GM20000 (cell line): ENCODE results near the gene MTTP.

Experiments
- DNase-seq: peaks from one replicate; pipeline ENCODE4 v3.0.0; 2012; ENCODE audit warnings: low spot score
- TF ChIP-seq, protein P1 (sequence below): IDR thresholded peaks from 2 replicates; pipeline ENCODE4 v1.5.1; 2012; ENCODE audit warnings: mild to moderate bottlenecking, control low read depth; ENCODE audit errors: extremely low read depth, missing control alignments

The MTTP gene

DNA sequence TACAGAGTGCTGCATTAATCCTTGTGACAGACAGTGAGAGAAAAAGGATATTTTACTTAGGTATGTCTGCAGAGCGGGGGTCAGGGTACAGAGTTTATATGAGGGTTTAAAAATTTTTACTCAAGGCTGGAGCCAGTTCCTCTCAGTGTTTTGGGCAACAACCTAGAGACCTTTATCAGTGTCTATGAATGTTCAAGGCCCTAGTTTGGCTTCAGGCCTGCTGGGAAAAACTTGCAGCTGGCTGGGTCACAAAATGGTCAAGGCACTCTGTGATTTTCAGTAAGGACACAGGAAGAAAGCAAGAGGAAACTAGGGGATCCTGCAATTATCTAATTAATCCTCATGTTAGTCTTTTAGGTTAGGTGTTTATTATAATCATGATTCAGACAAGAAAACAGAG is 93.8 kb downstream of the MTTP start:
- TF ChIP-seq, protein P1, sequence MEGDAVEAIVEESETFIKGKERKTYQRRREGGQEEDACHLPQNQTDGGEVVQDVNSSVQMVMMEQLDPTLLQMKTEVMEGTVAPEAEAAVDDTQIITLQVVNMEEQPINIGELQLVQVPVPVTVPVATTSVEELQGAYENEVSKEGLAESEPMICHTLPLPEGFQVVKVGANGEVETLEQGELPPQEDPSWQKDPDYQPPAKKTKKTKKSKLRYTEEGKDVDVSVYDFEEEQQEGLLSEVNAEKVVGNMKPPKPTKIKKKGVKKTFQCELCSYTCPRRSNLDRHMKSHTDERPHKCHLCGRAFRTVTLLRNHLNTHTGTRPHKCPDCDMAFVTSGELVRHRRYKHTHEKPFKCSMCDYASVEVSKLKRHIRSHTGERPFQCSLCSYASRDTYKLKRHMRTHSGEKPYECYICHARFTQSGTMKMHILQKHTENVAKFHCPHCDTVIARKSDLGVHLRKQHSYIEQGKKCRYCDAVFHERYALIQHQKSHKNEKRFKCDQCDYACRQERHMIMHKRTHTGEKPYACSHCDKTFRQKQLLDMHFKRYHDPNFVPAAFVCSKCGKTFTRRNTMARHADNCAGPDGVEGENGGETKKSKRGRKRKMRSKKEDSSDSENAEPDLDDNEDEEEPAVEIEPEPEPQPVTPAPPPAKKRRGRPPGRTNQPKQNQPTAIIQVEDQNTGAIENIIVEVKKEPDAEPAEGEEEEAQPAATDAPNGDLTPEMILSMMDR: no peak
- no peak for DNase-seq

DNA sequence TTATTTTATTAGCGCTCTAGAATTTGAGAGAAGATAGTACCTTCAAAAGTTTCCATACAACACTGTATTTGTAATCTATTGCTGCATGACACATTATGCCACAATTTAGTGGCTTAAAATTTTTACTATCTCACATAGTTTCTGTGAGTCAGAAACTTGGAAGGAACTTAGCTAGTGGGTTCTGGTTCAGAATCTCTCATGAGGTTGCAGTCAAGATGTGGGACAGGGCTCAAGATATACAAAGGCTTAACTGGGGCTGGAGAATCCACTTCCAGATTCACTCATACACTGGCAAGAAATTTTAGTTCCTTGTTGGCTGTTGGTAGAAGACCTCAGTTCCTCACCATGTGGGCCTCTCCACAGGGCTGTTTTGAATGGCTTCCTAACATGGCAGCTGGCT is 94.5 kb downstream of the MTTP start:
- DNase-seq: no peak
- TF ChIP-seq, protein P1: no peak

DNA sequence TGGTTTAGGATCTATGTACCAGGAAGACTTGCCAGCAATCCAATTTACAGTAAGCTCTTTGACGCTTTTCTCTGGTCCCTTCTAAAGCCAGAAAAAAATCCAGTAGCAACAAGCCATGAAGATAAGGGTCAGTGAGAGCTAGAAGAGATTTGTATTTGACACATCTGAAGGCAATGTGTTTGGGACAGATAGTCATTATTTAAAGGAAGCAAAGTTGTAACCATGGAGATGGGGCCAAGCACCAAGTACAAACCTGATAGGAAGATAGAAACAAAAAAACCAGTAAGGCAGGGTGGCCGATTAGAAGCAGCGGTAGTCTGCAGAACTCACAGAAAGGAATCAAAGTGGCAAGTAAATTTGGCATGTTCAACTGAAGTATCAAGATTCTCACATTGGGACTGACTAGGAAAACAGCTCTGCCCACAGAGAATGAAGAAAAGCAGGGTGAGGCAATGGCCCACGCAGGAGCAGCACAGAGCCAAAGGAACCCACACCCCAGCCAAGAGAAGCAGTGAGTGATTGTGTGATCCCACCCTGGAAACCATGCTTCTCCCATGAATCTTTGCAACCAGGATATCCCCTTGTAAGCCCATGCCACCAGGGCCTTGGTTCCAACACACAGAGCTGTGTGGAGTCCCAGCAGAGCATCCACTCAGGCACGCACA is 95.9 kb downstream of the MTTP start:
- no peak for DNase-seq
- TF ChIP-seq, protein P1: no peak
